GM12878 (cell line): ENCODE data around the gene TRIM56. TPM values are rescaled to one million over a fixed set of nuclear protein-coding genes. Genes with fewer than 3 reads are reported as not detected.

Source experiments
- BHLHE40 ChIP-seq, 2 experiments: fragments of 450-650 bp in 1 of 2; IDR thresholded peaks; 2 replicates each; pipeline ENCODE4 v1.6.1; 2011 to 2017; ENCODE audit warnings: low read depth in 2 of 2, borderline replicate concordance in 1 of 2, improper control_type of control experiment in 1 of 2, low read length in 1 of 2, mild to moderate bottlenecking in 1 of 2
- HDAC6 ChIP-seq: fragments of 200-600 bp; sonication (generic); IDR thresholded peaks from one replicate; pipeline ENCODE4 v1.8.0; 2017; ENCODE audit warnings: antibody characterized with exemption; ENCODE audit not compliant: unreplicated experiment
- IKZF1 ChIP-seq: fragments of 450-650 bp; conservative IDR thresholded peaks from 2 replicates; pipeline ENCODE4 v1.6.1; 2017; ENCODE audit warnings: antibody characterized with exemption, mild to moderate bottlenecking
- IKZF2 ChIP-seq, 2 experiments: fragments of 450-650 bp; IDR thresholded peaks; 2 replicates each; pipeline ENCODE4 v1.6.1; 2017; ENCODE audit warnings: mild to moderate bottlenecking in 2 of 2, moderate library complexity in 2 of 2
- NFYA ChIP-seq: IDR thresholded peaks from 2 replicates; pipeline ENCODE4 v1.6.1; 2011; ENCODE audit warnings: low read depth, mild to moderate bottlenecking, low read length, improper control_type of control experiment, borderline replicate concordance
- RFX5 ChIP-seq: IDR thresholded peaks from 2 replicates; pipeline ENCODE4 v1.6.1; 2011; ENCODE audit warnings: low read depth, low read length, improper control_type of control experiment
- STAT1 ChIP-seq: fragments of 450-650 bp; conservative IDR thresholded peaks from 2 replicates; pipeline ENCODE4 v1.6.1; 2014; ENCODE audit warnings: antibody characterized with exemption, mild to moderate bottlenecking
- YY1 ChIP-seq: IDR thresholded peaks from 2 replicates; pipeline ENCODE4 v1.6.1; 2011; ENCODE audit warnings: low read depth, mild to moderate bottlenecking, low read length
- ZNF384 ChIP-seq: IDR thresholded peaks from 2 replicates; pipeline ENCODE4 v1.6.1; 2012; ENCODE audit warnings: low read depth, mild to moderate bottlenecking, low read length, improper control_type of control experiment, borderline replicate concordance
- polyA plus RNA-seq, 11 experiments: library from polyadenylated mRNA; depleted of rRNA in 4 of 11; unstranded in 6 of 11; stranded (reverse) in 5 of 11; fragments of >200 nt; fragmentation: Nextera tagmentation in 4 of 11; fragmentation: Illumina TruSeq in 1 of 11; extraction: Ambion mirVana in 4 of 11; extraction: Trizol in 1 of 11; gene quantifications; 1 replicate in 1 of 11; 2 replicates in 10 of 11; pipeline versions ENCODE4 v1.2.1 to v1.2.3, GENCODE V29; 2011 to 2016; ENCODE audit warnings: inconsistent platforms in 2 of 11, missing spikeins in 2 of 11, low read depth in 1 of 11
- total RNA-seq, 4 experiments: library from RNA; depleted of rRNA in 3 of 4; stranded (reverse); fragments of >200 nt in 3 of 4; fragmentation: Illumina TruSeq in 1 of 4; extraction: Trizol in 1 of 4; gene quantifications; 2 replicates each; pipeline versions ENCODE4 v1.2.1 to v1.2.3, GENCODE V29; 2013 to 2021
- TF ChIP-seq, protein P1 (sequence below): fragments of 450-650 bp; IDR thresholded peaks from 2 replicates; pipeline ENCODE4 v1.6.1; 2017; ENCODE audit warnings: mild to moderate bottlenecking, moderate library complexity

Gene TRIM56
- total and polyA plus RNA-seq, 10 of the 15 experiments (the other 5 are each of a cell fraction or from before 2014, with no cell fraction given), result 3.2 to 37.5 (median 11.8) TPM

DNA sequence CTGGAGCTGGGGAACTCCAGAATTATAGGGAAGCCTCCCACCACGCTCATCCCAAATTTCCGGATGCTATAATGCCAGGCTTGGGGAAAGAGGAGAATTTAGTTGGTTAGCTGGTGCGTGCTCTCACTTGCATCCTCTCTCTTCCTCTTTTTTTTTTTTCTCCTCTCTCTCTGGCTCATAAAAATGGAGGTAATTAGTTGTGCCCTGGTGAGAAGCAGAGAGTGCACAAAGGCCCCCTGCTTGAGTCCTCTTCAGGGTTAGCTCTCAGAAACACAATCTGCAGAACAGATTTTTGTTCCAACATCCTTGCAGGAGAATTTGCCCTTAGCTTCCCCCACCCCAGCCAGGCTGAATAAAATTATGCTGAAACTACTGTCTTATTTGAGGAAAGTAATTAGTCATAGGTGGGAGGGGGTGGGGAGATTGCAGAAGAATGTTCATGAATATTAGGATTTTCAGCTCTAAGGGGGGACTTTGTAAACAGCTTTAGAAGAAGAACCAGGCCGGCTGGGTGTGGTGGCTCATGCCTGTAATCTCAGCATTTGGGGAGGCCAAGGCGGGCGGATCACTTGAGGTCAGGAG is 49.2 kb downstream of the TRIM56 start (continued):
- TF ChIP-seq, protein P1, sequence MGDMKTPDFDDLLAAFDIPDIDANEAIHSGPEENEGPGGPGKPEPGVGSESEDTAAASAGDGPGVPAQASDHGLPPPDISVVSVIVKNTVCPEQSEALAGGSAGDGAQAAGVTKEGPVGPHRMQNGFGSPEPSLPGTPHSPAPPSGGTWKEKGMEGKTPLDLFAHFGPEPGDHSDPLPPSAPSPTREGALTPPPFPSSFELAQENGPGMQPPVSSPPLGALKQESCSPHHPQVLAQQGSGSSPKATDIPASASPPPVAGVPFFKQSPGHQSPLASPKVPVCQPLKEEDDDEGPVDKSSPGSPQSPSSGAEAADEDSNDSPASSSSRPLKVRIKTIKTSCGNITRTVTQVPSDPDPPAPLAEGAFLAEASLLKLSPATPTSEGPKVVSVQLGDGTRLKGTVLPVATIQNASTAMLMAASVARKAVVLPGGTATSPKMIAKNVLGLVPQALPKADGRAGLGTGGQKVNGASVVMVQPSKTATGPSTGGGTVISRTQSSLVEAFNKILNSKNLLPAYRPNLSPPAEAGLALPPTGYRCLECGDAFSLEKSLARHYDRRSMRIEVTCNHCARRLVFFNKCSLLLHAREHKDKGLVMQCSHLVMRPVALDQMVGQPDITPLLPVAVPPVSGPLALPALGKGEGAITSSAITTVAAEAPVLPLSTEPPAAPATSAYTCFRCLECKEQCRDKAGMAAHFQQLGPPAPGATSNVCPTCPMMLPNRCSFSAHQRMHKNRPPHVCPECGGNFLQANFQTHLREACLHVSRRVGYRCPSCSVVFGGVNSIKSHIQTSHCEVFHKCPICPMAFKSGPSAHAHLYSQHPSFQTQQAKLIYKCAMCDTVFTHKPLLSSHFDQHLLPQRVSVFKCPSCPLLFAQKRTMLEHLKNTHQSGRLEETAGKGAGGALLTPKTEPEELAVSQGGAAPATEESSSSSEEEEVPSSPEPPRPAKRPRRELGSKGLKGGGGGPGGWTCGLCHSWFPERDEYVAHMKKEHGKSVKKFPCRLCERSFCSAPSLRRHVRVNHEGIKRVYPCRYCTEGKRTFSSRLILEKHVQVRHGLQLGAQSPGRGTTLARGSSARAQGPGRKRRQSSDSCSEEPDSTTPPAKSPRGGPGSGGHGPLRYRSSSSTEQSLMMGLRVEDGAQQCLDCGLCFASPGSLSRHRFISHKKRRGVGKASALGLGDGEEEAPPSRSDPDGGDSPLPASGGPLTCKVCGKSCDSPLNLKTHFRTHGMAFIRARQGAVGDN, result no peak
- TF ChIP-seq NFYA (no peak), IKZF2 (IDR thresholded peaks at IDR 0.05) (peak in 1 of 2 experiments; percentile 28; a peak in 1 of 4 replicates), BHLHE40 (IDR thresholded peaks at IDR 0.05; ENCODE audit: borderline replicate concordance in 1 of 2, low read depth in 2 of 2, low read length in 1 of 2) (no peak), IKZF1 (0 out of 2 replicates have a peak, but pooled peaks have one; percentile 17), RFX5 (no peak), HDAC6 (no peak), STAT1 (no peak), YY1 (no peak), ZNF384 (peak; percentile 69; the same call in 1 of the 2 replicates)
